AG04450 (cell line): Measurements from ENCODE around the gene TMED10. TPM values are rescaled to one million over a fixed set of nuclear protein-coding genes. Genes with fewer than 3 reads are reported as not detected.

ENCODE experiments used
- CTCF ChIA-PET: fragments of 300-600, 350-600 bp; formaldehyde crosslinking; extraction: SDS; loops from one replicate; lab custom pipeline; 2022; ENCODE audit warnings: antibody characterized with exemption, inconsistent platforms; lab: Charles Lee
- POLR2A ChIA-PET: fragments of 350-600 bp; formaldehyde crosslinking; extraction: SDS; loops from one replicate; lab custom pipeline; 2021; ENCODE audit warnings: antibody characterized with exemption, inconsistent platforms; lab: Yijun Ruan, JAX
- DNase-seq: peaks from one replicate; pipeline ENCODE4 v3.0.0-alpha.2; 2011; ENCODE audit warnings: low read depth, low spot score
- H3K27ac ChIP-seq: one replicate; pipeline ENCODE4 v1.5.1; 2012; ENCODE audit warnings: low read depth, low read length, control low read depth
- H3K27me3 ChIP-seq: one replicate; pipeline ENCODE4 v1.6.0; 2012; ENCODE audit warnings: low read length; ENCODE audit not compliant: control insufficient read depth, insufficient read depth
- H3K4me3 ChIP-seq: 2 replicates; pipeline ENCODE4 v1.5.1; 2011; ENCODE audit warnings: mild to moderate bottlenecking, low read depth, low read length, control low read depth
- H3K9me3 ChIP-seq: 2 replicates; pipeline ENCODE4 v1.5.1; 2012; ENCODE audit warnings: low read length; ENCODE audit not compliant: control insufficient read depth, insufficient read depth
- polyA plus RNA-seq: library from polyadenylated mRNA; depleted of rRNA; stranded (reverse); fragments of >200 nt; gene quantifications from 2 replicates; pipeline ENCODE4 v1.2.3, GENCODE V29; 2011
- TF ChIP-seq, protein P1 (sequence below): IDR thresholded peaks from 2 replicates; pipeline ENCODE4 v1.5.1; 2011; ENCODE audit warnings: low read depth, low read length, control low read depth, inconsistent platforms

The TMED10 gene
- polyA plus RNA-seq, 1 experiment, result 414 TPM

DNA sequence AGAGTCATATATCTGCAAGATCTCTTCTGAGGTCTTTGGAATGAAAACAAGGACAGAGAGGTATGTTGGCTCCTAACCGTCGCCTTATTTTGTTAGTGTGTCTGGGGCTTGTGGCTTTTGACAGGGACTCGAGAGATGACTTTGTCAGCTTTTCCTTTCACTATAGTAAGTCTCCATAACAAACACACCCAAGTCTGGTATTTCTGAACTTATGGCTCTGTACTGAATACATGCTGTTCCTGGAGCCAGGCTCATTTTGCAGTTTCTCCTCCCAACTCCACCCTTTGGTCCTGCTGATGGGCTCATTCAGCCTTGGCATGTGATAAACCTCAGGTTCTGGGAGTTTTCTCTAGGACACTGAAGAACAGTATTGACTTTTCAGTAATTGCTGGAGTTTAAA lies 27.7 kb upstream of the TMED10 start:
- no peaks in the 10 kb centered on the region for H3K9me3 ChIP-seq
- H3K27me3 ChIP-seq, result no peaks in the 10 kb centered on the region
- no peak overlapping the region for H3K4me3 ChIP-seq
- TF ChIP-seq, protein P1, sequence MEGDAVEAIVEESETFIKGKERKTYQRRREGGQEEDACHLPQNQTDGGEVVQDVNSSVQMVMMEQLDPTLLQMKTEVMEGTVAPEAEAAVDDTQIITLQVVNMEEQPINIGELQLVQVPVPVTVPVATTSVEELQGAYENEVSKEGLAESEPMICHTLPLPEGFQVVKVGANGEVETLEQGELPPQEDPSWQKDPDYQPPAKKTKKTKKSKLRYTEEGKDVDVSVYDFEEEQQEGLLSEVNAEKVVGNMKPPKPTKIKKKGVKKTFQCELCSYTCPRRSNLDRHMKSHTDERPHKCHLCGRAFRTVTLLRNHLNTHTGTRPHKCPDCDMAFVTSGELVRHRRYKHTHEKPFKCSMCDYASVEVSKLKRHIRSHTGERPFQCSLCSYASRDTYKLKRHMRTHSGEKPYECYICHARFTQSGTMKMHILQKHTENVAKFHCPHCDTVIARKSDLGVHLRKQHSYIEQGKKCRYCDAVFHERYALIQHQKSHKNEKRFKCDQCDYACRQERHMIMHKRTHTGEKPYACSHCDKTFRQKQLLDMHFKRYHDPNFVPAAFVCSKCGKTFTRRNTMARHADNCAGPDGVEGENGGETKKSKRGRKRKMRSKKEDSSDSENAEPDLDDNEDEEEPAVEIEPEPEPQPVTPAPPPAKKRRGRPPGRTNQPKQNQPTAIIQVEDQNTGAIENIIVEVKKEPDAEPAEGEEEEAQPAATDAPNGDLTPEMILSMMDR, result no peak
- POLR2A ChIA-PET, result no interaction called here
- CTCF ChIA-PET, result no interaction called here
- no peak for DNase-seq
- H3K27ac ChIP-seq, result no peak overlapping the region

DNA sequence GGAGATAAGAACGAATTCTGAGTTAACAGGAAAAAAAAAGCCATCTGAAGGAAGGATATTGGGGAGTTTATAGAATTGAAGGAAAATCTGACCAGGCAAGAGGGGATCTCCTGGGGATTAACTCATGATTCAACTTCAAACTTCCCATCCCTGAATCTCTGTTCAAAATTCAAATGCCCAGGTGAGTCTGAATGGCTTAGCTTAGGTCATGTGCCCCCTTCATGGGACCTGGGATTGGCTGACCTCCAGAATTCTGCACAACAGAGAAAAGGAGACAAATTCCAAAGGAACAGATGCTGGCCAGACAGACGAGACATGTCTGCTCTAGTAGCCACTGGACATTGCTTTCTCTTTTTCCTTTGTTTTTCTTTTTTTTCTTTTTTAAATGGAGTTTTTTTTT lies 26.2 kb upstream of the TMED10 start:
- DNase-seq, result no peak
- Histone ChIP-seq H3K27me3 (no peaks in the 10 kb centered on the region), H3K4me3 (no peak overlapping the region), H3K9me3 (peaks cover 2% of the 10 kb centered on the region; the same call in 1 of the 2 replicates), H3K27ac (no peak overlapping the region)
- TF ChIP-seq, protein P1, result no peak
- POLR2A ChIA-PET, result interaction anchor here (1.0 kb wide), 1 partner anchor 76 kb away, joined by 3 read pairs; the partner anchor contains the start of gene NEK9
- CTCF ChIA-PET, result no interaction called here

DNA sequence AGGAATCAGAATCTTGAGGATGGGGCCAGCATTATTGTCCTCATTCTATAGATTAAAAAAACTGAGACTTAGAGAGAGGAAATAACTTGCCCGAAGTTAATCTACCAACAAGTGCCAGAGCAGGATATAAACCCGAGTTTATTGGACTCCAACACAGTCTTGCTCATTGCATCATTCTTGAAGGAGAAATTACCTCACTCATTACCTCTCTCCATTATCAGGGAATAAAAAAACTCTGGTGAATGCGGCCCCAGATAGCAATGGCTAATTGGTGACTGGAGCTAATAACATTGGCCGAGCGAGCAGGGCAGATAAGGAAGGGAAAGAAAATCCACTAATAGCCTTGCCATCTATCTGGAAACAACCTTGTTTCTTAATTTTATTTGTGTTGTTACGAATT lies 24.7 kb upstream of the TMED10 start:
- ChIA-PET CTCF (no interaction called here), POLR2A (no interaction called here)
- Histone ChIP-seq H3K4me3 (no peak overlapping the region), H3K9me3 (peaks cover 2% of the 10 kb centered on the region; the same call in 1 of the 2 replicates), H3K27ac (no peak overlapping the region), H3K27me3 (no peaks in the 10 kb centered on the region)
- TF ChIP-seq, protein P1, result no peak
- no peak for DNase-seq

DNA sequence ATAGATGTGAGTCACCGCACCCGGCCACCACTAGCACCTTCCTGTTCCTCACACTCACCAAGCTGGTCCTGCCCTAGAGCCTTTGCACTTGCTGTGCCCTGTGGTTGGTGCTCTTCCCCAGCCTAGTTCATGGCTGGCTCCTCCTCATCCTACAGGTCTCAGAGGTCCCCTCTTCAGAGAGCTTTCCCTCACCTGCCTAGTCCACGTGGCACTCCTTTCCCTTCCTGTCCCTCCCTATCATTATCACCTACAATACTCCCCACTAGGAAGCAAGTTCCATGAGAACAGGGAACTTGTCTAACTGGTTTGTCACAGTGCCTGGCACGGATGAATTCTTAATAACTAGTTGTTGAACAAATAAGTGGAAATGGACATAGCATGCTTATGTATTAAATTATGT lies 24.0 kb upstream of the TMED10 start:
- Histone ChIP-seq H3K27ac (no peak overlapping the region), H3K9me3 (peaks cover 2% of the 10 kb centered on the region; the same call in 1 of the 2 replicates), H3K4me3 (no peak overlapping the region), H3K27me3 (no peaks in the 10 kb centered on the region)
- ChIA-PET CTCF (no interaction called here), POLR2A (no interaction called here)
- no peak for DNase-seq
- TF ChIP-seq, protein P1, result no peak

DNA sequence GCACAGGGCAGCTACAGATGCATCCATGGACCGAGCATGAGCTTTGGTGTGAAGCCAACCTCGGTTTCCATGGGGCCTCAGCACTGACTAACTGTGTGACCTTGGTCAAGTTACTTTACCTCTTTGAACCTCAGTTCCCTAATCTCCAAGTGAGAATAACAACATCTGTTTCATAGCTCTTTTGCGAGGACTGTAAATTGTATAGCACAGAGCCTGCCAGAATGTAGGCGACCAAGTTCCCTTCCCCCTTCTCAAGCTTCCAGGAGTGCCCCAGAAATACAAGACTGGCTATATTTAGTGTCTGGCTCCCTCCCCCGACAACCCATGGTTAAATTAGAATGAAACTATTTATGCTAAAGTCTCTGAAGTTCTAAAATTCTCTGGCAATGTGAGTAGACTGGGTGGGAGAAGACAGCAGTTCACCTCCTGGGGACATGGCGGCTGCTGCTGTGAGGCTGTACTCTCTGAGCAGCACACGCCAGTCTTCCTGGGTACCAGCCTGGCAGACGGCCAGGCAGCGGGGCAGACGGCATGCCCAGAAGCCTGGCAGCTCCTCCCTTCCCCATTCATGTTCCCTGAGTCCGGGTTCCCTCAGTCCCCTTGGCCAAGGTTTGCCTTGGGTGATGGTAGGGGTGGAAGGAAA lies 22.0 kb upstream of the TMED10 start:
- no peak for DNase-seq
- CTCF ChIA-PET, result no interaction called here
- TF ChIP-seq, protein P1, result no peak
- no peaks in the 10 kb centered on the region for H3K27me3 ChIP-seq
- no peak overlapping the region for H3K27ac ChIP-seq
- peaks cover 2% of the 10 kb centered on the region; the same call in 1 of the 2 replicates for H3K9me3 ChIP-seq
- no peak overlapping the region for H3K4me3 ChIP-seq
- POLR2A ChIA-PET, result interaction anchor here (0.5 to 1.0 kb wide), 2 partner anchors 16 to 75 kb away, joined by 3 to 5 read pairs; no protein-coding TSS in a partner anchor
